CD4-positive, alpha-beta T cell treated with Interferon alpha-2 for 1 hour (primary cell): ENCODE results near the gene MTOR.
A peak's percentile ranks its signal among the peaks of the same experiment; 100 is the strongest.
"Not testable (repeated sequence)": the region's sequence is repeated elsewhere in the genome, so short reads cannot be mapped to it uniquely, and the experiment has no call there.

Experiments used
- DNase-seq, 2 donors: peaks; one replicate each; pipeline ENCODE4 v3.0.0-alpha.2; 2020 to 2022

Gene MTOR

DNA sequence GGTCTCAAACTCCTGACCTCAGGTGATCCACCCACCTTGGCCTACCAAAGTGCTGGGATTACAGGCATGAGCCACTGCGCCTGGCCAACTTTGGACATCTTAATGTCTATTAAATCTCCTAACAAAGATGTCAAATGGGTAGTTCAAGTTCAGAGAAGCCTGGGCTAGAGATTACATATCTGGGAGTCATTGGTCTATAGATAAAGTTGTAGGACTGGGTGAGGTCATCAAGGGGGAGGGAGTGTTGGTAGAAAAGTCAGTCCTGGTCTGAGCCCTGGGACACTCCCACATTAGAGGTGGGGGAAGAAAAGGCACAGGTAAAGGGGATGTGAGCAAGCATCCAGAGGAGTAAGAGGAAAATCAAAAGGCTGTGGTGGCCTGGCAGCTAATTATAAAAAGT lies 17.3 kb upstream of the MTOR start:
- no peak for DNase-seq

DNA sequence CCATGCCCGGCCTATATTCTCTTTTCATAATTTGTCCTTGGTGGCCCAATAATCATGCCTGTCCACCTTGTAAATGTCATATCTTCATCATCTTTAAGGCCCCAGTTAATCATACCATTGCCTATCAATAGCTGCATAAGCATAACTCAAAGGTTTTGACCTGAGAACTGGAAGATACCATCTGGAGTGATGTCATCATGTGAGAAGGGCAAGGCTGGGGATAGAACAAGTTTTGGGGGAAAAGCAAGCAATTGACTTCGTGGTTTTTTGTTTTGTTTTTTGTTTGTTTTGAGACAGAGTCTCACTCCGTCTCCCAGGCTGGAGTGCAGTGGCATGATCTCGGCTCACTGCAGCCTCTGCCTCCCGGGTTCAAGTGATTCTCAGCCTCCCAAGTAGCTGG lies 16.8 kb upstream of the MTOR start:
- no peak for DNase-seq

DNA sequence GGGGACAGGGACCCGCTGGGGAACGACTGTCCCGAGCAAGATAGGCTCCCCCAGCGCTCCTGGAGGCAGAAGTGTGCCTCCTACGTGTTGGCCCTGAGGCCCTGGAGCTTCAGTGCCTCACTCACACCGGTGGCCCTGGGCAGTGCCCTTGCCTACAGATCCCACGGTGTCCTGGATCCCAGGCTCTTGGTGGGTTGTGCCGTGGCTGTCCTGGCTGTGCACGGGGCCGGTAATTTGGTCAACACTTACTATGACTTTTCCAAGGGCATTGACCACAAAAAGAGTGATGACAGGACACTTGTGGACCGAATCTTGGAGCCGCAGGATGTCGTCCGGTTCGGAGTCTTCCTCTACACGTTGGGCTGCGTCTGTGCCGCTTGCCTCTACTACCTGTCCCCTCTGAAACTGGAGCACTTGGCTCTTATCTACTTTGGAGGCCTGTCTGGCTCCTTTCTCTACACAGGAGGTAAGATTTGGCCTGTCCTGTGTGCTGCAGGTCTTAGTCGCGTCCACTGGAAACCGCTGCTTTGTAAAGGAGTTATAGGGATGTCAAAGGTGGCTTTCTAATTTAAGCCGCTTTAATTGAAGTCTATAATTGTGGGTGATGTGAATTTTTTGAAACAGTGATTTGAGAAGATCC lies 11.4 kb upstream of the MTOR start:
- DNase-seq, result no peak

DNA sequence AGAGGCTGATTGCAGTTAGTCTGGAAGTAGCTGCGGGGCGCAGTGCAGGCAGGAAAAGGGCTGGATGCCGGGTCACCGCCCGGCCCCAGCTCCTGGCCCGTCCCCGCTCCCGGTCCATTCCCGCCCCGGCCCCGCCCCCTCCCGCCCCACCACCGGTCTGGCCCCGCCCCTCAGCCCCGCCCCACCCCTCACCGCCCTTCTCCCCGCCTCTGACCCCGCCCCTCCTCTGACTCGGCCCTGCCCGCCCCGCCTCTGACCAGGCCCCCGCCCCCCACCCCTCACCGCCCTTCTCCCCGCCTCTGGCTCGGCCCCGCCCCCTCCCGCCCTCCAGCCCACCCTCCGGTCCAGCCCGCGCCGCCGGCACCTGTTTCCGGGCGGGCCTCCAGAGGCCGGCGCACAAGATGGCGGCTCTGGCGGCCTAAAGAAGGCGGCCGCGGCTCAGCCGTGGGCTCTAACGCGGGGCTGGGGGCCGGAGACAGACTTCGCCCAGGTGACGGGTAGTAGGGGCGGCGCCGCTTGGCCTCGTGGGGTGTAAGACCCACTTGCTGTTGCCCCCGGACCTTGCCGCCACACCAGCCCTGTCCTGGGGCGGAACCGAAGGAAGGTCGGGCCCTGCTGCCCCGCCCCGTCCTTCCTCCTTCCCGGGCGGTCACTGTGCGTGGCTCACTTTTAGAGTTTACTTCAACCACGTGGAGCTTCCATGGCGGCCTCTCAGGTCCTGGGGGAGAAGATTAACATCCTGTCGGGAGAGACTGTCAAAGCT lies 10.7 kb upstream of the MTOR start, which contains the start of gene UBIAD1:
Gene UBIAD1, plus strand, starts transcription at position 367 of the 763 bp plus-strand sequence. Its CDS starts 334 bp downstream, at position 701.
- DNase-seq, result peak; percentile 83 to 87

DNA sequence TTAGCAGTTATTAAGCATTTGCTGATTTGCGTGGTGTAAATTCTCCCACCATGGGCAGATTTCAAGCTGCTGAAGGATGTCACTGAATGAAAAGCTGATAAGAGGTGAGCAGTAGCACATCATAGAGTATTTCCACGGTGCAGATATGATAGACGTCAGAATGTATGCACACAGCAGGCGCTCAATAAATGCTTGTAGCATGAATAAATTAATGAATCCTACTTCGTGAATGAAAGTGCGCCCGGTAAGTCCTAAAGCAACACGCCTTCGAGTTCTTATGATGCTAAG lies 10.1 kb upstream of the MTOR start:
- DNase-seq, result no peak

DNA sequence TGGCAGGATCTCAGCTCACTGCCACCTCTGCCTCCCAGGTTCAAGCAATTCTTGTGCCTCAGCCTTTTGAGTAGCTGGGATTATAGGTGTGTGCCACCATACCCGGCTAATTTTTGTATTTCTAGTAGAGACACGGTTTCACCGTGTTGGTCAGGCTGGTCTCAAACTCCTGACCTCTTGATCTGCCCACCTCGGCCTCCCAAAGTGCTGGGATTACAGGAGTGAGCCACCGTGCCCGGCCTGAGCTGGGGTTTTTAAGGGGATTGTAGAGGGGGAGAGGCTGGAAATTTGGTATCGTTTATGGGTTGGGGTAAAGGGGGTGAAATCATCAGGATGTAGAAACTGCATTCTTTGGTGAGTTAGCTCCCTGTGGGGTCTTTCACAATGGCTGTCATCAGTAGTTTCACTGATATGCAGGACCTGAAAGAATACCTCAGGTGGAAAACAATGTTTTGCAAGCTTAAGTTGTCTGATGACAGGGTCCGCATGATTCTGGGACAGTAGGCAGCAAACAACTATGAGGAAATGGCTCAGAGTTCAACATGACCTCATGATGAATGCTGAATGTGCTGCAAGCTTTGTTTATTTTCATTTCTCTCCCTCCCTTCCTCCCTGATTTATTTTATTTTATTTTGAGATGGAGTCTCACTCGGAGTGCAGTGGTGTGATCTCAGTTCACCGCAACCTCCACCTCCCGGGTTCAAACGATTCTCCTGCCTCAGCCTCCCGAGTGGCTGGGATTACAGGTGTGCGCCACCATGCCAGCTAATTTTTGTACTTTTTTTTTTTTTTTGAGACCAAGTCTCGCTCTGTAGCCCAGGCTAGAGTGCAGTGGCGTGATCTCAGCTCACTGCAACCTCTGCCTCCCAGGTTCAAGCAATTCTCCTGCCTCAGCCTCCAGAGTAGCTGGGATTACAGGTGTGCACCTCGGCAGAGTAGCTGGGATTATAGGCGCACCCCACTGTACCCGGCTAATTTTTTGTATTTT lies 5.3 kb upstream of the MTOR start:
- not testable (repeated sequence) for DNase-seq

DNA sequence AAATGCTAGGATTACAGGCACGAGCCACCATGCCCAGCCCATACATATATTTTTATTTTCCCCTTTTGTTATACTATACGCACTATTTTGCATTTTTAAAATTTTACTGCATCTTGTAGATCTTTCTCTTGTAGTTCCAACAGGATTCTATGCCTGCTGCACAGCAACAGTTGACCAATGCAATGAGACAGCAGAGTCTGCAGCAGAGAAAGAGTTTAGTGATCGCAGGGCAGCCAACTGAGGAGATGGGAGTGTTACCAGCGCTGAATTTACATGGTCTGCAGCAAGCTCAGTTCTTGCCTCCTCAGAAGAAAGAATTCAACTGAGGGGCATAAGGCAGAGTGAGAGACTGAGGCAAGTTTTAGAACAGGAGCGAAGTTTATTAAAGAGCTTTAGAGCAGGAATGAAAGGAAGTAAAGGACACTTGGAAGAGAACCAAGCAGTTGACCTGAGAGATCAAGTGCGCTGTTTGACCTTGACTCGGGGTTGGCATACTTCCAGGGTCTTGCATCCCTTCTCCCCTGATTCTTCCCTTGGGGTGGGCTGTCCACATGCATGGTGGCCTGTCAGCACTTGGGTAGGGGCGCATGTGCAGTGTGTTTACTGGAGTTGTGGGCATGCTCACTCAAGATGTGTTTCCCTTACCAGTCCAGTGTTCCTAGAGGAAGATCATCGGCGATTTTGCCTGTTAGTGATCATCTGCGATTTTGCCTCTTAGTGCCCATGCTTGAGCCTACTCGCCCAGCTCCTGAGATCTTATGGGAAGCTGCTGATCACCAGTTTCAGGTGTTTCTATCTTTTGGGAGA lies 4.1 kb upstream of the MTOR start:
- DNase-seq, result no peak

DNA sequence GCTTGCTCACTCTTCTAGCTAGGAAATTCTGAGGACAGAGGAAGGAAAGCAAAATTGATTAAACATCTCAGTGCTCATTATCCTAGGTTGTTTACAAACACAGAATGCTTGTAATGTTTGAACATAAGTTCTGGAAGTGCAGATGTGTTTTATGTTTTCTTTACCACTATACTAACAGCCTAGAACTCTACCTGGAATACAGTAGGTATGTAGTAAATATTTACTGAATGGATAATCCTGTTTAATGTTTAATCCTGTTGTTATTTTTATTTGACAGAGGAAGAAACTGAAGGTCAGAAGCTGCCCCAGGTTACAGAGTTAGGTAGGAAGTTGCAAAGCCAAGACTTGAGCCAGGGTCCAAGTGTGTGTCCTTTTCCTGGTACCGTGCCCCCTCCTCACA lies 6.1 kb downstream of the MTOR start:
- DNase-seq, result no peak

DNA sequence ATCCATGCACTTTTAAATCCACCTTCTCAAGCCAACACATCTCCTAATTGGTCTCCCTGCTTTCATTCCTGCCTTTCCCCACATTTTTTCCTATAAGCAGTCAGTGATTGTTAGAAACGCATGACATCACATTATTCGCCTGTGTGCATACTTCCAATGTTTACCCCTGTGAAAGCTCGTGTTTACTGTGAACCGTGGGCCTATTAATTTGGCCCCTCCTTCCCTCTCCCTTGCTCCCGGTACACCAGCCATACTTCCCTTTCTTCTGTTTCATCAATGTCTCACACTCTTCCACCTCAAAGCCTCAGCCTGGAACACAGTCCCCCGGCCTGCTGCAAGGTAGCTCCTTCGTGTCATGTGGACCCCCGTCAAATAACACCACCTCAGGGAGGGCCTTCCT lies 9.1 kb downstream of the MTOR start:
- no peak for DNase-seq

DNA sequence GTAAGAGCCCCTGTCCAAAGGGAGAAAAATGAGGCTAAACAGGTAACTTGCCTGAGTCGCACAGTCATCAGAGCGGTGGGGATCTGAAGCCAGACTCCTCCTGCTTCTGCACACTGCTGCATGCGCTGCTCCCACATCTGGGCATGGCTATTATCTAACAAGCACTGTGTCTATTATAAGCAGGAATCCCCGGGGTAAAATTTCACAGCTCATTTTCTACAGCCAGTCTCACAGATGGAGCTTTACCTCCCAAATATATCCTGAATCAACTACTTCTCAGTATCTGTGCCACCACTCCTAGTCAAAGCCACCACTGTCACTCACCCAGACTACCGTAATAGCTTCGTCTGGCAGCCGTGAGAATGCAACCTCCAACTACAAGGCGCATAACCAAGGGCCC lies 9.8 kb downstream of the MTOR start:
- DNase-seq, result no peak

DNA sequence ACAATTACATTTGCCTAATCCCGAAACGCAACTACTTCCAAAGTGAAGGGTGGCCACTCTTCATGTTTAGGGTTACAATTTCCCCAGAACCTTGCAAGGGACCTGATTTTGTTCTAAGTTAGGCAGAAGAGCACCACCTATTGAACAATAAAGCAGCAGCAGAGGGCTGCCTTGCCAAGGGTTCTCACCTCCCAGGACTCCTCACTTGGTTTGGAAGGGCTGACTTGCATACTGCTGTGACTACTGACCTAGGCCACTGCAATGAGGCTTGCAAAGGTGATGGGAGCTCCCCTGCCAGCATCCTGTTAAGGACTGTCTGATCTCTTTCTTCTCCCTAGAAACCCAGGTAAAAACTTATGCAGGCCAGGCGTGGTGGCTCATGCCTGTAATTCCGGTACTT lies 14.2 kb downstream of the MTOR start:
- DNase-seq, result no peak

DNA sequence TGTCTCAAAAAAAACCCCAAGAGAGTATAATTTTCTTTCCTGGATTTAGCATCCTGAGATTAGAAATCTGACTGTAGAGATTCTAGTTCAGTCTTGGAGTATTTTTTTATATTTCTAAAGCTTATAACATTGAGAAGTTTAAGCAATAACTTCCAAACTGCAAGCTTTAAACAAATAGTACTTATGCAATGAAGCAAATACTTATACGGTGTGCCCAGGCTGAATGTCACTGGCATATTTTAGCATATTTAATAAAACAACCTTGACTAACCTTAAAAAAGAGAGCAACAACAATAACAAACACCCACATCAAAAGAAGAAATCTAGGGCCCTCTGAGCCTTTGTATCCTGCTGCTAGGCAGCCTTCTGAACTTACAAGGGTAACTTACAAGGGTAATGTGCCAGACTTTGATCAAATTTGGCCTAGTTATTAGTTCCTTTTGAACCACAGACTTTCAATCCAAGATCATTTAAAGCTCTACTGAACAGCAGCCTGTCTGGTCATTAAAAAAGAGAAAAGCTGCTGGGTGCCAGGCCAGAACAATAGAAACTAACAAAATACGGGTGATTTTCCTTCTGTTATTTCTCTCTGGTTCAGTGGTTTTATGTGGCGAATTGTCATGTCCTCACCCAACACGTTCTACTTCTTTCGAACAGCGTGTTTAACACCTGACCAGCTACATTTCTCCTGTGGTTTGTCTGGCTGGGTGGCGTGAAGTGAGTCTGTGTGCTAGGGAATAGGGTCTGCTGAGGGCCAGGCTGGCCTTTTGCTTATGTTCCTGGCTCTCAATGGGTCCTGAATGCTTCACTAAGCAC lies 16.2 kb downstream of the MTOR start:
- peak in 1 of 2 donors; percentile 32 for DNase-seq

DNA sequence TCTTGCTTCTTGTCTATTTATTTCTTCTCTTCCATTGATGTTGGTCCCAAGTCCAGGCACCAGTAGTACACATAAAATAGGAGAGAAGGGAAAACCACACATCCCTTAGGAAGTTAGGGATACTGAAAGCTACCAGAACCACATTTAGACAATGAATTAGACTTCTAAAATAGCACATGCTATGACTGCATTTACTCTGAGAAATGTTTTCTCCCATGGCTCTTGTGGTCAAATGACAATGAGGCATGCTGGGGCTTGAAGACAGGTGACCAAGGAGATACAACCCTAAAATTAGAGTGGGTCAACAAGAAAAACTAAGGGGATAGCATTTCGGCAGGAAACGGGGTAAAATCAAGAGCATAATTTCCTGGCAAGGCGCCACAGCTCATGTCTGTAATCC lies 17.1 kb downstream of the MTOR start:
- DNase-seq, result no peak

DNA sequence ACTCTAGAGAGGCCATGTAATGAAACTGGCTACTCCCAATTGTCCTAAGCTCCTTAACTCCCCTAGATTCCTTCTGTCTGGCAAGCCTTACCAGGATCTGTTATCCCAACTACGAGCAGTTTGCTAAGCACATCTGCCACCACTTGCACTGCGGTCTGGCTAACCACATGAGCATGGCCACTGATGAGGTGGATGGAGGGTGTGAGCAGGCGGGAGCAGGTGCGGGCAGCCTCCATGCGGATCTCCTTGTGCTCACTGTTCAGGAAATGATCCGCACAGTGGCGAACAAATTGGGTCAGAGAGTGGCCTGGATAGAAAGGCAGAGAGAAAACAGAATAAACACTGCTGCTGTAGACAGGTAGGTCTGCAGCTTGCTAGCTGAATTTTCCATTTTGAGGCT lies 24.0 kb downstream of the MTOR start:
- DNase-seq, result no peak

DNA sequence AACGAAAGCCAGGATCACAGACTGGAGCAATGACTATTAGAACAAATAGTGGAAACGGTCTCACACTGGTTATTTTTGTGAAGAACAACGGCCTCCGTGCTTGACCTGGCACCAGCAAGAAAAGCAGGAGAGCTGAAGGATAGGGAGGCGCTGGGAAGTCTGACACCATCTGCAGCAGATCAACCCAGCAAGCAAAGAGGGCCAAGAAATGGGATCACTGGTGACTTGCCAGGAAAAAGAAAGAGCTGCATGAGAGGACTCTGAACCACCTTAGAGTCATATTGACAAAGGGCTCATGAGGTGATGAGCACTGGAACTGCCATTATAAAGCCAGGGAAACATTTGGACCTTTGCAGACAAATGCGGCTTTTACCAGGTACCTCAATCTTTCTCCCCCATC lies 25.0 kb downstream of the MTOR start:
- DNase-seq, result no peak

DNA sequence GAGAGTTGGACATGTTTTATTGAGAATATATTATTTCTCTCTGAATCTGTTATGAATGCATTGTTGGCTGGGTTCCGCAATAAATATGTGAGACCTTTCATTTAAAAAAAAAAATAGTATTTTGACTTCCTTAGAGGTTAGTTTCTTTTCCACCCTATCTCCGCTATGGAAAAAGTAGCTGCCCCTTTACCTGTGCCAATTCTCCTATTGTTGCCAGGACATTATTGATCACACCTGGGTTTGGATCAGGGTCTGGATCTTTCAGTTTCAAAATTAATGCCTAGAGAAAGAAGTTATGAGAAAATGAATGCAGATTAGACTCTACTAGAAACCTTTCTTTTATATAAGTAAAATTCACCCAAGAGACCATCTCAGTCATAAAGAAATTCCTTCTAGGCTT lies 29.1 kb downstream of the MTOR start:
- no peak for DNase-seq

DNA sequence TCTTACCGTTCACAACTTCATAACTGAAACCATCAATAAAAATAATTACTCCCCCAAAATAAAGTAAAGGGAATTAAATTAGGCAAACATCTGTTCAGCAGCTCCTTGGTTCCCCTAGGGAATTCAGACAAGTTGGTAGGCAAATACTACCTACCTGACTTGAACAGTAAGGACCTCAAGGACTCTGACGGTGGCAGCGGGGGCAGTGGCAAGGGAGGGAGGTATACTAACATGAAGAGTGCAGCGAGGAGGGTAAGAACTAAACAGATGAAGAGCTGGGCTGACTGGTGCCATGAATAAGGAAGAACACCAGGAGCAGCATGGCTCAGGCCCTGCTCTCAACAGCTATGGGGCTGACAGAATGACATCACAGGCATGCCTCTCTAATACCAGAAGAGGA lies 33.1 kb downstream of the MTOR start:
- no peak for DNase-seq

DNA sequence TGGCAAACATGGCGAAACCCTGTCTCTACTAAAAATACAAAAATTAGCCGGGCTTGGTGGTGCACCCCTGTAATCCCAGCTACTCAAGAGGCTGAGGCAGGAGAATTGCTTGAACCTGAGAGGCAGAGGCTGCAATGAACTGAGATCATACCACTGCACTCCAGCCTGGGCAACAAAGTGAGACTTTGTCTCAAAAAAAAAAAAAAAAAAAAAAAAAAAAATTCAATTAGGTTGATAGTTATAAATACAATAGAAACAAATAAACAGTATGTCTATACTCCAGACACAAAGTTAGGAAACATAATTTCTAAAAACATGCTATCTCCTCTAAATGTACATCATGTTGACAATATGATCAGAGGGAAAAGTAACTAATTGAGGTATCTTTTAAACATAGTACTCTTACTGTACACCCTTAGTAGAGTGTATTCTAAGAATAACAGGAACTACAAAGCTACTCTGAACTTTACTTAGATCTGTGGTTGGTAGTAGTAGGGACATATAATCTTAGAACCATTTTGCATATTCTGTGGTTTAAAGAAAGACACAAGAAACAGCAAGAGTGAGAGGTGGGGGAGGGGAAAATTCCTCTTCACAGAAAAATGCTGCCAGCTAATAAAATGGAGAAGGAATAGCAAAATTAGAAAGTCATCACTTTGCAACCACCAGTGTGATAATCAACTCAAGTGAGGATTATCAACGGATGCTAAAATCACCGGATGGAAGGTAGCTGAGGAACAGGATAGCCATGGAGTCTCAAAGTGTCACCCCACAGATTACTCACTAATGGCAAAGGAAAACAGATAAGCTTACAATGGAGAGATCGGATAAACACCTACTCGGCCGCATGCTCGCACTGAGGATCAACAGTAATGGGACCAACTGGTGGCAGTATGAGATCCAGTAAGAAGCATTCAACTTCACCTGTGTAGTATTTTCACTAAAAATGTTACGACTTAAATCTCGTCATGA lies 35.0 kb downstream of the MTOR start:
- no peak for DNase-seq

DNA sequence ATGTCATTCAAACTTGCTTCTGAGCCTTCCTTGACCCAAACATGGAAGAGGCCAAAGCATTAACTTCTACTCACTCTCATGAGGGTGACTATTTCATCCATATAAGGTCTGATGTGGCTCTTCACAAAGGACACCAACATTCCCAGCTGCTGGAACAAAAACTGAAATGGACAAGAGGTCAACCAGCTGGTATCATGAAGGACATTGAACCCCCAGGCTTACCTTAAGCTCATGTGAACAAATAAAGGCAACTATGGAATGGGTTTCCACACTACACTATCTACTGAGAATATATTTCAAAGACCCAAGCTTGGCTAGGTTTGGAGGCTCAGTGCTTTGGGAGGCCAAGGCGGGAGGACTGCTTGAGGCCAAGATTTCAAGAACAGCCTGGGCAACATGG lies 46.3 kb downstream of the MTOR start:
- DNase-seq, result no peak

DNA sequence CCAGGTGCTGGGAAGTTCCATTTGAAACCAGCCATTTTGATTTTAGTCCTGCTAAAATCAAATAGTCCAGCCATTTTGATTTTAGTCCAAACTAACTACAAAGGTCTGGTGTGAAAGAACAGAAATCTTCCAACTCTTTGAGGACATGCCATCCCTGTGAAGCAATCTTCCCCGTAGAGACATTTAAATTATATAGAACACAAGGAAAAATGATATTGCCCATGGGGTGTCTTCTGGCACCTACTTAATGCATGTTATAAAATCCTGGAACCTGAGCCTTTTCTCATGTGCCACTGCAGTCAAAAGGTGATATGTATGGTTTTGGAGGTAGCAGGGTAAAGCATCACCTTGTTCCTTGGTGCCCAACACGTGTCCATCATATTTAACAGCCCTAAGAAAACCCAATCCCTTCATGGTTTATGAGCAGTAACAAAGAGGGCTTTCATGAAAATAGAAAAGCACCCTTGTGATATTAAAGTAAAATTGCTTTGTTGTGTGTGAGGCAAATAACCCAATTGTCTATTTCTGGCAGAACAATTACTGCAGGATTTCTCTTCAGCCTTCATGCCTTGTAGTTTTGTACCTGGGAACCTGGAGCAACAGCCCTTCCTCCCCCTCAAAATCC lies 46.9 kb downstream of the MTOR start:
- no peak for DNase-seq
